Measurements from ENCODE around the gene FBXO38. TPM values are rescaled to one million over a fixed set of nuclear protein-coding genes. Genes with fewer than 3 reads are reported as not detected.
A peak's percentile ranks its signal among the peaks of the same experiment; 100 is the strongest.

FBXO38 gene
- total RNA-seq, 1 experiment from 2014 or later = 130 TPM

GRCh38 chr5:148388696-148389095, 4.9 kb downstream of the FBXO38 start:
- Histone ChIP-seq H3K27me3 (ENCODE audit: low read length) (no peaks in the 10 kb centered on the region), H3K36me3 (ENCODE audit: insufficient read depth, low read length) (peaks cover 3% of the 10 kb centered on the region; the same call in 1 of the 2 replicates), H3K9ac (ENCODE audit: low read length) (no peak overlapping the region), H4K20me1 (ENCODE audit: insufficient read depth, low read depth, low read length) (peaks cover 14% of the 10 kb centered on the region; the same call in 1 of the 2 replicates), H3K9me3 (ENCODE audit: low read length) (no peaks in the 10 kb centered on the region), H3K4me2 (ENCODE audit: low read depth, low read length, poor library complexity, severe bottlenecking) (no peak overlapping the region), H3K4me3 (ENCODE audit: low read length) (no peak overlapping the region), H2AFZ (ENCODE audit: low read length) (no peak overlapping the region), H3K27ac (ENCODE audit: low read length) (no peak overlapping the region), H3K79me2 (ENCODE audit: low read length) (peaks cover 99% of the 10 kb centered on the region), H3K9me2 (replicated peaks; ENCODE audit: insufficient read depth, low read length) (no peaks in the 10 kb centered on the region), H3K4me1 (ENCODE audit: low read length) (peaks cover 29% of the 10 kb centered on the region)
- DNase-seq = no peak

DNA sequence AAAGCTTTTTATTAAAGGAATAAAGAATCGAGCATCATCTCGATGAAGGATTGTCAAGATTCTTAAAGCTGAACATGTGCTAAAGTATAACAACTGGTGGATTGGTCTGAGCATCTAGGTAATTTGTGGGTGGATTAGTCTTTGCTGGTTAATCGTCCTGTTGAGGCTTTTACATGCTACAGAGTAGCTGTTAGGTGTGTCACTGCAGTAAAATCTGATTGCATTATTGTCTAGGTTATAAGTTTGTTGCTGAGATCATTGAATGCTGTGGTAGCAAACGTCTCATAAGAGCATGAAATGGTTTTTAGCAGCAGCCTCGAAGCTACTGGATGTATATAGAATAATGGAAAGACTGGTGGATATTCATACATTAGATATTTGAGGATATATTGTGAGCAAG, 7.2 kb downstream of the FBXO38 start:
- Histone ChIP-seq H4K20me1 (ENCODE audit: insufficient read depth, low read depth, low read length) (peaks cover 4% of the 10 kb centered on the region; the same call in 1 of the 2 replicates), H3K36me3 (ENCODE audit: insufficient read depth, low read length) (peaks cover 16% of the 10 kb centered on the region; the same call in 1 of the 2 replicates), H3K9me2 (replicated peaks; ENCODE audit: insufficient read depth, low read length) (no peaks in the 10 kb centered on the region), H3K9ac (ENCODE audit: low read length) (no peak overlapping the region), H3K79me2 (ENCODE audit: low read length) (peaks cover 98% of the 10 kb centered on the region), H3K4me1 (ENCODE audit: low read length) (peaks cover 15% of the 10 kb centered on the region), H3K27me3 (ENCODE audit: low read length) (no peaks in the 10 kb centered on the region), H3K4me3 (ENCODE audit: low read length) (no peak overlapping the region), H3K27ac (ENCODE audit: low read length) (no peak overlapping the region), H3K9me3 (ENCODE audit: low read length) (no peaks in the 10 kb centered on the region), H2AFZ (ENCODE audit: low read length) (no peak overlapping the region), H3K4me2 (ENCODE audit: low read depth, low read length, poor library complexity, severe bottlenecking) (no peak overlapping the region)
- DNase-seq = no peak

DNA sequence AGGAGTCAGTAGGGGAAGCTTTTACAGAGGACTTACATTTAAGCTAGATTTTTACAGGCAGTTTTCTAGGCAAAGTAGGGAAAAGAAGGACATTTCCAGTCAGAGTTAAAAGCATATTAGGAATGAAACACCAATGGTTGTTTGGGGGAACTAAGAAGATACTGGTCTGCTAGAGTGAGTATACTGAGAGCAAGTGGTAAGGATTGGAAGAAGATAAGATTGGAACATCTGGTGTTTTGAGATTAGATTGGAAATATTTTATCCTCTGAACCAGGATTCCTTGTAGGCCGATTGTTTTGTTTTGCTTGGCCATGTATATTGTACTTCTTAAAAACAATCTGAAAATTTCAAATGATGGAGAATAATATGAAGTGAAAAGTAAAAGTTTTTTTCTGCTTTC, 7.7 kb downstream of the FBXO38 start:
- H3K9me2 ChIP-seq (replicated peaks; ENCODE audit: insufficient read depth, low read length) = no peaks in the 10 kb centered on the region
- no peaks in the 10 kb centered on the region for H4K20me1 ChIP-seq (ENCODE audit: insufficient read depth, low read depth, low read length)
- no peaks in the 10 kb centered on the region for H3K27me3 ChIP-seq (ENCODE audit: low read length)
- peaks cover 98% of the 10 kb centered on the region for H3K79me2 ChIP-seq (ENCODE audit: low read length)
- no peak overlapping the region for H3K9ac ChIP-seq (ENCODE audit: low read length)
- H3K36me3 ChIP-seq (ENCODE audit: insufficient read depth, low read length) = peaks cover 17% of the 10 kb centered on the region; the same call in 1 of the 2 replicates
- no peak overlapping the region for H2AFZ ChIP-seq (ENCODE audit: low read length)
- no peak for DNase-seq
- H3K4me3 ChIP-seq (ENCODE audit: low read length) = no peak overlapping the region
- no peak overlapping the region for H3K4me2 ChIP-seq (ENCODE audit: low read depth, low read length, poor library complexity, severe bottlenecking)
- H3K27ac ChIP-seq (ENCODE audit: low read length) = no peak overlapping the region
- no peaks in the 10 kb centered on the region for H3K9me3 ChIP-seq (ENCODE audit: low read length)
- H3K4me1 ChIP-seq (ENCODE audit: low read length) = peaks cover 13% of the 10 kb centered on the region

GRCh38 chr5:148393390-148393741, 9.6 kb downstream of the FBXO38 start:
- H3K9ac ChIP-seq (ENCODE audit: low read length) = no peak overlapping the region
- H3K9me3 ChIP-seq (ENCODE audit: low read length) = no peaks in the 10 kb centered on the region
- H3K4me2 ChIP-seq (ENCODE audit: low read depth, low read length, poor library complexity, severe bottlenecking) = no peak overlapping the region
- no peak for DNase-seq
- no peaks in the 10 kb centered on the region for H3K27me3 ChIP-seq (ENCODE audit: low read length)
- H3K9me2 ChIP-seq (replicated peaks; ENCODE audit: insufficient read depth, low read length) = no peaks in the 10 kb centered on the region
- H3K4me3 ChIP-seq (ENCODE audit: low read length) = no peak overlapping the region
- peaks cover 20% of the 10 kb centered on the region for H3K4me1 ChIP-seq (ENCODE audit: low read length)
- H2AFZ ChIP-seq (ENCODE audit: low read length) = no peak overlapping the region
- peaks cover 96% of the 10 kb centered on the region for H3K79me2 ChIP-seq (ENCODE audit: low read length)
- H3K36me3 ChIP-seq (ENCODE audit: insufficient read depth, low read length) = peaks cover 24% of the 10 kb centered on the region; the same call in 1 of the 2 replicates
- H4K20me1 ChIP-seq (ENCODE audit: insufficient read depth, low read depth, low read length) = no peaks in the 10 kb centered on the region
- H3K27ac ChIP-seq (ENCODE audit: low read length) = no peak overlapping the region

DNA sequence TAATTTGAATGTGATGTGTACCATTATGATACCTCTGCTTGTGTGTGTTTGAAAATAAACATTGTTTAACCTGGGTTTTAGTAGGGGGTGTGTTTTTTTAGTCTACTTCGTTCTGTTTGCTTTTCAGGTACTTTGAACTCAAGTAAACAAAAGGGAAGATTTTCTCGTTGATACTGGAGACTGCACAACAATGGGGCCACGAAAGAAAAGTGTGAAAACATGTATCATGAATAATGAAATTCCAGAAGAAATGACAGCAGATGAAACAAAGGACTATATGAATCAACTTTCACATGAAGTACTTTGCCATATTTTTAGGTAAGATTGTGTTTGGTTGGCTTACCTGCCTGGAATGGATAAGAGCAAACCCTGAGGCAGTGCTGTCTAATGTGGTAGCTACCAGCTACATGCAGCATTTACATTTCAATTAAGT, 10.8 kb downstream of the FBXO38 start:
- Histone ChIP-seq H3K9me3 (ENCODE audit: low read length) (no peaks in the 10 kb centered on the region), H3K9ac (ENCODE audit: low read length) (no peak overlapping the region), H3K79me2 (ENCODE audit: low read length) (peaks cover 92% of the 10 kb centered on the region), H3K27ac (ENCODE audit: low read length) (no peak overlapping the region), H3K4me3 (ENCODE audit: low read length) (no peak overlapping the region), H3K27me3 (ENCODE audit: low read length) (no peaks in the 10 kb centered on the region), H4K20me1 (ENCODE audit: insufficient read depth, low read depth, low read length) (no peaks in the 10 kb centered on the region), H3K4me2 (ENCODE audit: low read depth, low read length, poor library complexity, severe bottlenecking) (no peak overlapping the region), H2AFZ (ENCODE audit: low read length) (no peak overlapping the region), H3K36me3 (ENCODE audit: insufficient read depth, low read length) (peaks cover 34% of the 10 kb centered on the region; the same call in 1 of the 2 replicates), H3K4me1 (ENCODE audit: low read length) (peaks cover 20% of the 10 kb centered on the region), H3K9me2 (replicated peaks; ENCODE audit: insufficient read depth, low read length) (no peaks in the 10 kb centered on the region)
- DNase-seq = no peak

DNA sequence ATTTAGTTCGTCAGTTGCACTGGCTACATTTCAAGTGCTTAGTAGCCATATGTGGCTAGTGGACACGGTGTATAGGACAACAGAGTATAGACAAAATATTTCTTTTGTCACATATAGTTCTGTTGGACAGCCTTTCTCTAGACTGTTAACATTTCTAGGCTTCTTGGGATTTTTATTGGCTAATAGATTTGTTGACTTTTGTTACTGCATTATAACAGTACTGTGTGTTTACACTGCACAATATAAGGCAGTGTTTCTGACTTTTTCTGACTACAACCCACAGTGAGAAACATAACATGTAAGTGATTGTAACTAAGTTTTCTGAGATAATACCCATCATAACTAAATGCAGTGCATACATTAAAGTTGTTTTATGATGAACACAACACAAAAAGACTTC, 11.3 kb downstream of the FBXO38 start:
- no peak overlapping the region for H3K27ac ChIP-seq (ENCODE audit: low read length)
- H4K20me1 ChIP-seq (ENCODE audit: insufficient read depth, low read depth, low read length) = no peaks in the 10 kb centered on the region
- no peak overlapping the region for H3K9ac ChIP-seq (ENCODE audit: low read length)
- H3K9me3 ChIP-seq (ENCODE audit: low read length) = no peaks in the 10 kb centered on the region
- H2AFZ ChIP-seq (ENCODE audit: low read length) = no peak overlapping the region
- no peaks in the 10 kb centered on the region for H3K27me3 ChIP-seq (ENCODE audit: low read length)
- H3K36me3 ChIP-seq (ENCODE audit: insufficient read depth, low read length) = peaks cover 38% of the 10 kb centered on the region; the same call in 1 of the 2 replicates
- no peak overlapping the region for H3K4me2 ChIP-seq (ENCODE audit: low read depth, low read length, poor library complexity, severe bottlenecking)
- peaks cover 92% of the 10 kb centered on the region for H3K79me2 ChIP-seq (ENCODE audit: low read length)
- peaks cover 19% of the 10 kb centered on the region for H3K4me1 ChIP-seq (ENCODE audit: low read length)
- no peak for DNase-seq
- no peaks in the 10 kb centered on the region for H3K9me2 ChIP-seq (replicated peaks; ENCODE audit: insufficient read depth, low read length)
- no peak overlapping the region for H3K4me3 ChIP-seq (ENCODE audit: low read length)

GRCh38 chr5:148397968-148398595, 14.3 kb downstream of the FBXO38 start:
- Histone ChIP-seq H2AFZ (ENCODE audit: low read length) (no peak overlapping the region), H3K4me3 (ENCODE audit: low read length) (no peak overlapping the region), H3K4me1 (ENCODE audit: low read length) (peaks cover 34% of the 10 kb centered on the region), H3K27me3 (ENCODE audit: low read length) (no peaks in the 10 kb centered on the region), H3K27ac (ENCODE audit: low read length) (0 out of 2 replicates have a peak overlapping the region, but pooled peaks have one; percentile 12), H4K20me1 (ENCODE audit: insufficient read depth, low read depth, low read length) (no peaks in the 10 kb centered on the region), H3K9me3 (ENCODE audit: low read length) (no peaks in the 10 kb centered on the region), H3K79me2 (ENCODE audit: low read length) (peaks cover 87% of the 10 kb centered on the region), H3K9me2 (replicated peaks; ENCODE audit: insufficient read depth, low read length) (no peaks in the 10 kb centered on the region), H3K36me3 (ENCODE audit: insufficient read depth, low read length) (peaks cover 65% of the 10 kb centered on the region), H3K4me2 (ENCODE audit: low read depth, low read length, poor library complexity, severe bottlenecking) (no peak overlapping the region), H3K9ac (ENCODE audit: low read length) (no peak overlapping the region)
- DNase-seq = no peak

DNA sequence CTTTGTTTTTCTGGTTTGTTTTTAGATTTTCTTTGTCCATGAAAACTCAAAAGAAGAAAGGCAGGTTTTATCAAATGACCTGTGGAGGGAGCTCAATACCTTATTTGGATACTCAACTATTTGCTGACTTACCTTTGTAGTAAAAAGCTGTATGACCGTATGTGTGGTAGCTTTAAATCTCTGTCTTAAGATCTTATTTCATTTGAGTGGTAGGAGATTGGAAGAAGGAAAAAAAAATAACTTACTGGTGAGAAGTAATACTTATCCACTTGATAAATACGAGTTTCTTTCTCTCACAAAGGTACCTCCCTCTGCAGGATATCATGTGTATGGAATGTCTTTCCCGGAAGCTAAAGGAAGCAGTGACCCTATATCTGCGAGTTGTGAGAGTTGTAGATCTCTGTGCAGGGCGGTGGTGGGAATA, 15.0 kb downstream of the FBXO38 start:
- Histone ChIP-seq H4K20me1 (ENCODE audit: insufficient read depth, low read depth, low read length) (no peaks in the 10 kb centered on the region), H3K79me2 (ENCODE audit: low read length) (peaks cover 82% of the 10 kb centered on the region), H3K27ac (ENCODE audit: low read length) (no peak overlapping the region), H3K27me3 (ENCODE audit: low read length) (no peaks in the 10 kb centered on the region), H3K4me3 (ENCODE audit: low read length) (no peak overlapping the region), H3K4me1 (ENCODE audit: low read length) (peaks cover 41% of the 10 kb centered on the region), H3K9me2 (replicated peaks; ENCODE audit: insufficient read depth, low read length) (no peaks in the 10 kb centered on the region), H3K4me2 (ENCODE audit: low read depth, low read length, poor library complexity, severe bottlenecking) (no peak overlapping the region), H3K9me3 (ENCODE audit: low read length) (no peaks in the 10 kb centered on the region), H3K9ac (ENCODE audit: low read length) (no peak overlapping the region), H3K36me3 (ENCODE audit: insufficient read depth, low read length) (peaks cover 67% of the 10 kb centered on the region), H2AFZ (ENCODE audit: low read length) (no peak overlapping the region)
- no peak for DNase-seq

Measured in Karpas-422 (cell line).